Frontal cortex (tissue), 4 donors: ENCODE measurements around the gene DNAJC5G. TPM values are rescaled to one million over a fixed set of nuclear protein-coding genes. Genes with fewer than 3 reads are reported as not detected.

Experiments used
- DNase-seq, 2 donors: peaks; one replicate each; pipeline ENCODE4 v3.0.0; 2012; ENCODE audit warnings: low spot score in 2 of 2
- FAIRE-seq: peaks from 2 replicates; lab custom pipeline; 2012; peaks lifted over from hg19 to GRCh38; lab: Jason Lieb, UNC
- total RNA-seq: library from RNA; depleted of rRNA; stranded (reverse); fragments of >200 nt; gene quantifications from one replicate; pipeline ENCODE4 v1.2.3, GENCODE V29; 2014
- donor health status: control.
- donor health status: control.
- donor health status: control.

The DNAJC5G gene, protein sequence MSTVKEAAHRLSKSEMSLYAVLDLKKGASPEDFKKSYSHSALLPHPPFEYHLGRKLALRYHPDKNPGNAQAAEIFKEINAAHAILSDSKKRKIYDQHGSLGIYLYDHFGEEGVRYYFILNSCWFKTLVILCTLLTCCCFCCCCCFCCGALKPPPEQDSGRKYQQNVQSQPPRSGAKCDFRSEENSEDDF
- not detected for total RNA-seq

DNA sequence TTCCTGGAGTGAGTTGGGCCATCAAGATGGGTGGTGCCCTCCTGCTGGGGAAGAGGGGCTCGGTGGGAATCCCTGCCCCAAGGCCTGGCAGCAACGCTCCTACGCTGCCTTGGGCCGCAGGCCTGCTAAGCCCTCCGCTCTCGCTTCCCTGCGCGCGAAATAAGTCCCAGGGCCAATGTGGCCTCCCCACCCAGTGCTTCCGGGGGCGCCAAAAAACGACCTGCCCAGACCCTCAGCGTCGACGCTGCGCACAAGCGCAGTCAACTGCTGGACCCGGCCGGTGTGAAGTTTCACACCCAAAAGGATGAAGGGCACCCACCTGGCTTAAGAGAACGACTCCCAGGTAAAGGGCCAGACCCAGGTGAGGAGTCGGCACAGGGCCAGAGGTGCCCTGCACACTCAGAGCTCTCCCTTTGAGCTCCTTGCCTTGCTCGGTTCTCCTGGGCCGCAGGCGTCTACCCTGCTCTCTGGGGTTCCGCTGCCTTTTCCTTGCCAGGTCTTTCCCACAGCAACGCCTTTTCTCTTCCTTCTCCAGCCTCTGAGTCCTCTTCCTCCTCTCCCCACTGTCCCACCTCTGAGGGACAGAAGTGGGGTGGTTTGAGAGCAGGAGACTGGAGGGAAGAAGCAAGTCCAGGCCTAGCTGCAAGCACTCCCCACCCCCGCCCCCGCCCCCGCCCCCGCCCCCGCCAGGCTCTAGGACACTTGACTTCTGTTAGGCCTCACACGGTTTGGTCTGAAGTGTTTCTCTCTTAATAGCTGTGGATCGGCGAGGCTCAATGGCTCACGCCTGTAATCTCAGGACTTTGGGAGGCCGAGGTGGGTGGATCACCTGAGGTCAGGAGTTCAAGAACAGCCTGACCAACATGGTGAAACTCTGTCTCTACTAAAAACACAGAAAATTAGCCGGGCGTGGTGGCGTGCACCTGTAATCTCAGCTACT is at the start of gene DNAJC5G:
Gene DNAJC5G (plus strand): TSS at position 223 of the 940 bp plus-strand sequence. CDS start 1,296 bp downstream, outside the sequence.
- no peak for FAIRE-seq
- DNase-seq: no peak

DNA sequence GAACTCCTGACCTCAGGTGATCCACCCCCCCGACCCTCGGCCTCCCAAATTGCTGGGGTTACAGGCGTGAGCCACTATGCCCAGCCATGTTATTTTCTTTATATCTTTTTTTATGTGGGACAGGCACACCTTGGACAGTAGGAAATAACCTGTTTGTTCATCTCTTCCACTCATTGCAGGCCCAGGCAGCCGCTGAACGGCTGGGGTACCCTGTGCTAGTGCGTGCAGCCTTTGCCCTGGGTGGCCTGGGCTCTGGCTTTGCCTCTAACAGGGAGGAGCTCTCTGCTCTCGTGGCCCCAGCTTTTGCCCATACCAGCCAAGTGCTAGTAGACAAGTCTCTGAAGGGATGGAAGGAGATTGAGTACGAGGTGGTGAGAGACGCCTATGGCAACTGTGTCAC is 49.7 kb upstream of the DNAJC5G start:
- no peak for FAIRE-seq
- DNase-seq: no peak

DNA sequence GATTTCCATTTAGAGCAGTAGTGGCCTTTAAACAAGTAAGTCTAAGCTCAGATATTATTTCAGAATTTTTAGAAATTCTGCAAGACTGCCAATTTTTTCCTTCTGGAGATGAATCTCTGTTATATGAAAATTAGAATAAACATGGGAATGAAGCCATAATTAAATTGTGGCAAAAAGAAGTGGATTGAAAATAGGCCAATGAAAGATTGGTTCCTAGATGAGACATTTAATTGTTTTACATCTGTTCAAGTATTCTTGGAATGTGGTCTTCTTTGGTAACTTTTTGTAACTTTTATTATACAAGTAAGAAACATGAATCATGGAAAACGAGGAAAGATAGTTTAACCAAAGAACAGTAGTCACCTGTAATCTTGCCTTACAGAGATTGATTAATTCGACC is 47.7 kb upstream of the DNAJC5G start:
- FAIRE-seq (no peak), DNase-seq (no peak)

DNA sequence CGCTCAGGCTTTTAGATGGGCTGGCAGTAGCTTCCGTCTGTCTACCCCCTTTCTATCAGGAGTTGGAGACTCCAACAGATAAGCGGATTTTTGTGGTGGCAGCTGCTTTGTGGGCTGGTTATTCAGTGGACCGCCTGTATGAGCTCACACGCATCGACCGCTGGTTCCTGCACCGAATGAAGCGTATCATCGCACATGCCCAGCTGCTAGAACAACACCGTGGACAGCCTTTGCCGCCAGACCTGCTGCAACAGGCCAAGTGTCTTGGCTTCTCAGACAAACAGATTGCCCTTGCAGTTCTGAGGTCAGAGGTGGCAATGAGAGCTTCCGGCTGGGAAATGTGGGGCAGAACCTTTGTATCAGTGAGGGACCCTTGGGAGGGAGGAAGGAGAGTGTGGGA is 43.3 kb upstream of the DNAJC5G start:
- no peak for DNase-seq
- FAIRE-seq: no peak

DNA sequence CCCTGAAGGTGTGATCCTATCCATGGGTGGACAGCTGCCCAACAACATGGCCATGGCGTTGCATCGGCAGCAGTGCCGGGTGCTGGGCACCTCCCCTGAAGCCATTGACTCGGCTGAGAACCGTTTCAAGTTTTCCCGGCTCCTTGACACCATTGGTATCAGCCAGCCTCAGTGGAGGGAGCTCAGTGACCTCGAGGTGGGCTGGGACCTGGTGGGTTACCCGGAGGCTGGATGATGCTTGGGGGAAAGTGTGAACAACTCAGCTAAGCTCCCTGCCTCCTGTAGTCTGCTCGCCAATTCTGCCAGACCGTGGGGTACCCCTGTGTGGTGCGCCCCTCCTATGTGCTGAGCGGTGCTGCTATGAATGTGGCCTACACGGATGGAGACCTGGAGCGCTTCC is 41.9 kb upstream of the DNAJC5G start:
- FAIRE-seq (no peak), DNase-seq (no peak)

DNA sequence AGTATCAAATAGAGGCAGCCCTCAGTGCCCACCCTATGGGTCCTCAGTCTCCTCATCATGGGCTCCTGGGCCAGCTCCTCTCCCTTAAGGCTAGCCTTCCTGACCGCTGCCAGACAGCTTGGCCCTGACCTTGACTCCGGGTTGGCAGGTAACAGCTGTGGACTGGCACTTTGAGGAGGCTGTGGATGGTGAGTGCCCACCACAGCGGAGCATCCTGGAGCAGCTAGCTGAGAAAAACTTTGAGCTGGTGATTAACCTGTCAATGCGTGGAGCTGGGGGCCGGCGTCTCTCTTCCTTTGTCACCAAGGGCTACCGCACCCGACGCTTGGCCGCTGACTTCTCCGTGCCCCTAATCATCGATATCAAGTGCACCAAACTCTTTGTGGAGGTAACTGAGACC is 39.1 kb upstream of the DNAJC5G start:
- no peak for FAIRE-seq
- no peak for DNase-seq

DNA sequence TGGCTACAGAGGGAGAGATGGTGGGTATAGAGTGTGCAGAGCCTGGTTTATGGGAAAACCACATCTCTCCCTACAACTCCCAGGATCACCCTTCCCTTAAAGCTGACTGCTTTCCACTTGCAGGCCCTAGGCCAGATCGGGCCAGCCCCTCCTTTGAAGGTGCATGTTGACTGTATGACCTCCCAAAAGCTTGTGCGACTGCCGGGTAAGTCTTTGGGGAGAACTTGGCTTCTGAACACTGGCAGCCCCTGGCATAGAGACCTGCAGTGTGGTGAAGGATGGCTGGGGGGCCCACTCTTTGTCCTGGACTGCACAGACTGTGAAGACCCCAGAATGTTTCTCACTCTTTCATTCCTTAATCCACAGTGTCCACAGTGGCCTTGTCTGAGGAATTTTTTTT is 38.6 kb upstream of the DNAJC5G start:
- no peak for FAIRE-seq
- no peak for DNase-seq

DNA sequence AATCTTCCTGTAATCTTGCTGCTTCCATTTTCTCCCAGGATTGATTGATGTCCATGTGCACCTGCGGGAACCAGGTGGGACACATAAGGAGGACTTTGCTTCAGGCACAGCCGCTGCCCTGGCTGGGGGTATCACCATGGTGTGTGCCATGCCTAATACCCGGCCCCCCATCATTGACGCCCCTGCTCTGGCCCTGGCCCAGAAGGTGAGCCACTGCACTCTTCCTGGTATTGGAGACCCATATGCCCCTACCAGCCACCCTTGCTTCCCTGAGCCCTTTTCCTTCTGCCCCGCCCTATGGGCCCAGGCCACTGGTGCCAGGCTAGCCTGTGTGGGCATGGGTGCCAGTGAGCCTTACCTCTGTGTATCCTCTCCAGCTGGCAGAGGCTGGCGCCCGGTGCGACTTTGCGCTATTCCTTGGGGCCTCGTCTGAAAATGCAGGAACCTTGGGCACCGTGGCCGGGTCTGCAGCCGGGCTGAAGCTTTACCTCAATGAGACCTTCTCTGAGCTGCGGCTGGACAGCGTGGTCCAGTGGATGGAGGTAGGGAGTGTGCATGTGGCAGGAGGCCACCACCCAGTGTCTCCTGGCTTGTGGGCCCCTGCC is 37.8 kb upstream of the DNAJC5G start:
- no peak for FAIRE-seq
- DNase-seq: no peak

DNA sequence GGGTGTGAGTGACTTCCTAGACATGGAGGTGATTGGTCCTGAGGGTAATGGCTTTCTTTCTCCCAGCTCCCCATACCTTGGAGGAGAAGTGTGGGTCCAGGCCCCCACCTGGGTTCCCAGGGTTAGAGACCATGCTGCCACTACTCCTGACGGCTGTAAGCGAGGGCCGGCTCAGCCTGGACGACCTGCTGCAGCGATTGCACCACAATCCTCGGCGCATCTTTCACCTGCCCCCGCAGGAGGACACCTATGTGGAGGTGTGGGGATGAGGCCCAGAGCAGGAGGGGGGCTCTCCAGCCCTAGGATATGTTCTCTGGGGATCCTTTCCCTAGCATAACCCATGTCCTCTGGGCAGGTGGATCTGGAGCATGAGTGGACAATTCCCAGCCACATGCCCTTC is 36.3 kb upstream of the DNAJC5G start:
- no peak for FAIRE-seq
- DNase-seq: no peak

DNA sequence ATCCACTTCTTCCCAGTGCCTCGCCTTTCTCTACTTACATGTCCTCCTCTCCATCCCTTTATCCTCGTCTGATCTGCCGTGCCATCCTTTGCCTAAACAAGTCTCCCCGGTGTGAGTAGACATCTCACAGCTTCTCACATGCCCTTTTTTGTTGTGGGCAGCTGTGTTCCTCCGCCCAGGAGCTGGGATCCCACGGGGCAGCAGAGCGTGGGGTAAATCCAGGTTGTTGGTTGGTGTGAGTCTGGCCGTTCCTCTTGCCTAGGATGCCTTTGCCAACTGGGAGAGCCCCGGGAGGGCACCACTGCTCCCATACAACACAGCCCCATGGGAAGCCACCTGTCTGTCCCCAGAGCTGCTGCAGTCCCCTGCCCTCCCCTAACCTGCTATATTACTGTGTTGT is 34.8 kb upstream of the DNAJC5G start:
- FAIRE-seq (no peak), DNase-seq (no peak)

DNA sequence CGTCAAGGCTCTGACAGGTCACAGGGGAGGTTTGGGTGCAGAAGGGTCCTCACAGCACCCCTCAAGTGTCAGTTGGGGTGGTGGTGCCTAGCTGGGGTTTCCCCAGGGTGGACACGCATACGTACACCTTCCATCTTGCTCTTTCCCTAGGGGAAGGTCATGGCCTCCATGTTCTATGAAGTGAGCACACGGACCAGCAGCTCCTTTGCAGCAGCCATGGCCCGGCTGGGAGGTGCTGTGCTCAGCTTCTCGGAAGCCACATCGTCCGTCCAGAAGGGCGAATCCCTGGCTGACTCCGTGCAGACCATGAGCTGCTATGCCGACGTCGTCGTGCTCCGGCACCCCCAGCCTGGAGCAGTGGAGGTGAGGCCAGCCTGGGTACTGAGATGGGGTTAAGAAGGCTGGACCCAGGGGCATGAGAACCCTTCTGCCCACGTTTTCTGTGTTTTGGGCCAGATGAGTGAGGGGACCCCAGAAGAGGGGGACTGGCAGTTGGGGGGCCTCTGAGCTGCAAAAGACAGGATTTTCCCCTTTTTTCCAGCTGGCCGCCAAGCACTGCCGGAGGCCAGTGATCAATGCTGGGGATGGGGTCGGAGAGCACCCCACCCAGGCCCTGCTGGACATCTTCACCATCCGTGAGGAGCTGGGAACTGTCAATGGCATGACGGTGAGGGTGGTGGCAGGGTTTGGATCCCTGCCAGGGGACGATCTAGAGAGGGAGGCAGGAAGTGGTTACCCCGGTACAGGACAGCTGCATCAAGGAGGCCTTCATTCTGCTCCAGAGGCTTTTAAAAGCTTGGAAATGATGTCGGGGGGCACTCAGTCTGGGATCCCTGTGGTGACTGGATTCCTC is 33.2 kb upstream of the DNAJC5G start:
- no peak for DNase-seq
- FAIRE-seq: no peak

DNA sequence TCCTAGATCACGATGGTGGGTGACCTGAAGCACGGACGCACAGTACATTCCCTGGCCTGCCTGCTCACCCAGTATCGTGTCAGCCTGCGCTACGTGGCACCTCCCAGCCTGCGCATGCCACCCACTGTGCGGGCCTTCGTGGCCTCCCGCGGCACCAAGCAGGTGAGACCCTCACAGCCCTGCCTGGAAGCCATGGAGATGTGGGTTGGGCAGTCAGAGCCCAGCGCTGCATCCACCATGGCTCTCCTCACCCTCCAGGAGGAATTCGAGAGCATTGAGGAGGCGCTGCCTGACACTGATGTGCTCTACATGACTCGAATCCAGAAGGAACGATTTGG is 32.6 kb upstream of the DNAJC5G start:
- FAIRE-seq: no peak
- no peak for DNase-seq

DNA sequence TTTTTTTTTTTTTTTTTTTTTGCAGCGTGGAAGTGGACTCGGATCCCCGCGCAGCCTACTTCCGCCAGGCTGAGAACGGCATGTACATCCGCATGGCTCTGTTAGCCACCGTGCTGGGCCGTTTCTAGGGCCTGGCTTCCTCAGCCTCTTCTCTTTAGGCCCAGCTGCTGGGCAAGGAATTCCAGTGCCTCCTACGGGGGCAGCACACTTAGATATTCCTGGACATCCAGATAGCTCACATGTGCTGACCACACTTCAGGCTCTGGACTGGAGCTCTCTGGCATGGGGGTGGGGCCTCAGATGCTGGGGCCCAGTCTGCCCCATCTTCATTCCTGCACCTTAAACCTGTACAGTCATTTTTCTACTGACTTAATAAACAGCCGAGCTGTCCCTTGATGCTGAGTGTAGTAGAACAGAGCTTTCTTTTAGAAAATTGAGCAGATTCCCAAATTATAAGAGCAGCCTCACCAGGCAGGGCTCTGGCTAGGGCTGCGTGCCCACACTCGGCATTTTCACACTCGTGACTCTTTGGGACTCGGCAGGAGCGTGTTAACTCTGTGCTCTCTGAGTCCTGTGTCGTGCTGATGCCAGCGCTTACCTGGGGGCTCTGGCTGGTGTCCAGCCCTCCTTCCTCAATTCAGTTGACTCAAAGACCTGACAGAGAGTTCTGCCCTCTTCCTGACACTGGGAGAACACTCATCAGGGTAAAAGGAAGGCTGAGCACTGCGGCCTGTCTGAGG is 31.7 kb upstream of the DNAJC5G start:
- FAIRE-seq (no peak), DNase-seq (no peak)

DNA sequence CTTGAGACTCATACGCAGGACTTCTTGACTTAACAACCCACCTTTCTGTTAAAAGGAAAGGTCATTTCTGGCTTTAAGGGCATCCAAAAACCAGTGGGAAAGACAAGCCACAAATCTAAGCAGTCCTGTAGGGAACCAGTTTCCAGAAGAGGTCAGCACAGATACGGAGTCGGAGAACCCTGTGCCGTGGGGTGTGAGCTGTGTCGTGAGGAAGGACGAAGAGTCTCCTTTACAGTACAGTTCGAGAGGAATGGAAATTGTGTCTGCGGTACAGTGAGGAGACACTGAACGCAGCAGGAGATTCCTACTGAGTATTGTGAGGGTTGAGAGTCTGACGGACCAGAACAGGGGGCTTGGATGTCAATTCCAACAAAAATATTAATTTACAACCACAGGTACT is 30.1 kb upstream of the DNAJC5G start:
- FAIRE-seq (no peak), DNase-seq (no peak)

DNA sequence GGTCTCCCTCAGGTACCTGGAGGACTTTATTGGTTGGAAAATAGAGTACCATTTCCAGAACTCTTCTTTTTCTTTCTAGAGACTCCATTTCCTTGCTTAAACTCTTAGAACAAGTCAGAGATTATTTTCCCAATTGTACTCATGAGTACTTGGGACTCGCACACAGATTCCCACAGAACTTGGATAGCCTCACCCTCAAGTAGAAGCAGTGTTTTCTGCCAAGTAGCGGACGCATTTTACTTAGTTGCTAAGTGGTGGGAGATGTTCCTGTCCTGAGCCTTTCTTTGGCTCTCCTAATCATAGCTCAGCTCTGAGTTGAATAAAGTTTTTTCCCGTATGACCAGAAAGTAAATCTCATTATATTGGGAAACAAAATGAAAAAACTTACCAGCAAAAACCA is 29.6 kb upstream of the DNAJC5G start:
- FAIRE-seq (no peak), DNase-seq (no peak)

DNA sequence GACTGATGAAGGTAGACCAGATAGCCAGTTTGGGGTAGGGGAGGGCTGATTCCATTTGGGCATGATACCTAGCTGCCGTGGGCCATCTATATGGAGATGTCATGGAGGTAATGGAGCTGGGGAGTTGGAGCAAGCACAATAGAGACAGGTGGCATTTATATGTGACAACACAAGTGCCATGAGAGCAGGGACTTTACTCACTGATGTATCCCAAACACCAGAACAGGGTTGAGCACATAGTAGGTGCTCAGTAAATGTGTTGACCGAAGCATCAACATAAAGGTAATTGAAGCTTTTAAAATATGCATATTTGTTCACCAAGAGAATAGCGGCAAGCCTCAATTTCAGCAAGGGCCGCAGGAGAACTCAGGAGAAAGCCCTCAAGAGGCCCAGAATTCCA is 27.3 kb upstream of the DNAJC5G start:
- no peak for FAIRE-seq
- DNase-seq: no peak

DNA sequence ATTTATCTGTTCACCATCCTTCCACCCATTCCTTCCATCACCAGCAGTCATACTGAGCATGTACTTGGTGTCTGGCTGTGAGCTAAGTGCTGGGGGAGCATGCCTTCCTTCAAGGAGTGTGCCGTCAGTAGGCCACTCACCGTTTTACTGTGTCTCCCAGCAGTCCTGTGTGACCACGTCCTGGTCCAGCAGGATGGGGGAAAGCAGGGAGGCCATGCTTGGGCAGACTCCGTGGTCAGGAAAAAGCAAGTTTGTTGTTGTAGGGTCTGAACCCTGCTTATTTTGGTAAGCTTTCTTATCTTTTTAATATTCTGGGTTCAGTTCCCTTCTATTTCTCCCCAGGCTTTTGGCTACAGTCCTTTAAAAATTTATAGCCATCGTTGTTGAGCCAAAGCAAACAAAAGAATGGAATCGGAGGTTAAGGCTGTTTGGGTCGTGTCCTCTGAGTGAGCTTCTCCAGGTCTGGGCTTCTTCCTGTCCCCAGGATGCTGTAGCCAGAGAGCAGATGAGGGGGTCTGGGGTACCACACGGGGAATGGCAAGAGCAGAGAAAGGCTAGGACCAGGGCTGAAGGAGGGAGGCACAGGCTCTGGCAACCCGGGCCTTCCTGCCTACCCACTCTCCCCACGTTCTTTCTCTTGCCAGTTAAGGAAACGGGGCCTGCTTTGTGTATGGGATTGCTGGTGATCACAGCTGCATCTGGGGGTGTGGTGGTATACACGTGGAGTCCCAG is 25.9 kb upstream of the DNAJC5G start:
- DNase-seq: no peak
- no peak for FAIRE-seq

DNA sequence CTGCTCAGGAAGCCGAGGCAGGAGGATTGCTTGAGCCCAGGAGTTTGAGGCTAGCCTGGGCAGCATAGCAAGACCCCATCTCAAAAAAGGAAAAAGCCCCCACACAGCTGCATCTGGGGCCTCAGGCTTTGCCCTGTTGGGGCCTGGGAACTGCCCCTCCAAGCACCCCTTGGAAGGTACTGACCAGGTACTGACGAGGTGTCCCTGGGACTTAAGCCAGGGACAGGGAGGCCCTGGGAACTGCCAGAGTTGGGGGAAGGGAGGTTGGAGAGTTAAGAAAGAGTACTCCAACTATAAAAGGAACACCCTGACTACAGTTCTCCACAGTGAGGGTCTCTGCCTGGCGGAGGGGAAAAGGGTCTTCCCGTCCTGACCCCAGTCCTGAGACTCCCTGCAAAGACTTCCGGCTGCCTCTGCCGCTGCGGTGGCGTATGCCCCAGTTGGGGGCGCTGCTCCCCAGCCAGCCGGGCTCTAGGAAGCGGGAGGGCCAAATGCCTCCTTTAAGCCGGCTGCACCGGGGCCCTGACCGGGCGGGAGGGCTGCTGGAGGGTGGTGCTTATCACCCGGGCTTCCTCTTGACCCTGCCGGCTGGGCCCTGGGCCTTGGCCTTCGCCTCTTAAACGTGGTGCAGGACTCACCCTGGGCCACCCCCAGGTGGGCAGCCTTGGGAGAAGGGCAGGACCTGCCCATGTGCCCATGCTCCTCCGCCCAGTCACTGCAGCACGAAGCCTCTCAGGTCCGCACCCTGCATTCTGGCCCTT is 25.2 kb upstream of the DNAJC5G start:
- peak in 1 of 2 donors; percentile 60 for DNase-seq
- FAIRE-seq: no peak
